GM18519 (cell line): ENCODE measurements around the gene STK38.
"Not testable (repeated sequence)": the region's sequence is repeated elsewhere in the genome, so short reads cannot be mapped to it uniquely, and the experiment has no call there.

Experiments used
- ATAC-seq: cut with Tn5 transposase; IDR thresholded peaks from one replicate; pipeline ENCODE4 v1.9.1; 2021; ENCODE audit warnings: mild to moderate bottlenecking, moderate library complexity; ENCODE audit not compliant: unreplicated experiment, low FRiP score

STK38 gene

GRCh38 chr6:36546920-36547645 is at the start of gene STK38:
TSS of gene STK38 (minus strand) at chr6:36547479. CDS start at chr6:36540202, 7,277 bp downstream.
- peak; percentile 43 for ATAC-seq

GRCh38 chr6:36596356-36596755 is 49.1 kb upstream of the STK38 start:
- no peak for ATAC-seq

GRCh38 chr6:36594816-36595643 is 47.8 kb upstream of the STK38 start:
- ATAC-seq, result no peak

- ATAC-seq, result peak; percentile 88
Measured at GRCh38 chr6:36594029-36594815, 46.9 kb upstream of the STK38 start, which contains the start of gene SRSF3. TSS of gene SRSF3 (plus strand) at chr6:36594362. CDS start at chr6:36596763, 2,401 bp downstream.

- peak; percentile 6 for ATAC-seq
Measured at GRCh38 chr6:36593569-36594028, 46.3 kb upstream of the STK38 start.

GRCh38 chr6:36592221-36592655 is 45.0 kb upstream of the STK38 start:
- no peak for ATAC-seq

GRCh38 chr6:36590237-36590636 is 43.0 kb upstream of the STK38 start:
- no peak for ATAC-seq

GRCh38 chr6:36589025-36589400 is 41.7 kb upstream of the STK38 start:
- ATAC-seq, result not testable (repeated sequence)

GRCh38 chr6:36586606-36587005 is 39.3 kb upstream of the STK38 start:
- ATAC-seq, result no peak

- ATAC-seq, result no peak
Measured at GRCh38 chr6:36581716-36582115, 34.4 kb upstream of the STK38 start.

GRCh38 chr6:36580184-36580526 is 32.9 kb upstream of the STK38 start:
- no peak for ATAC-seq

GRCh38 chr6:36578431-36578830 is 31.2 kb upstream of the STK38 start:
- no peak for ATAC-seq

GRCh38 chr6:36578030-36578429 is 30.8 kb upstream of the STK38 start:
- no peak for ATAC-seq

- ATAC-seq, result no peak
Measured at GRCh38 chr6:36577301-36577700, 30.0 kb upstream of the STK38 start.

GRCh38 chr6:36576578-36576977 is 29.3 kb upstream of the STK38 start:
- no peak for ATAC-seq

GRCh38 chr6:36574679-36575078 is 27.4 kb upstream of the STK38 start:
- ATAC-seq, result no peak

GRCh38 chr6:36572353-36573311 is 25.4 kb upstream of the STK38 start:
- not testable (repeated sequence) for ATAC-seq

- ATAC-seq, result no peak
Measured at GRCh38 chr6:36571122-36572043, 24.1 kb upstream of the STK38 start.

- ATAC-seq, result no peak
Measured at GRCh38 chr6:36570264-36570663, 23.0 kb upstream of the STK38 start.
